H1 (cell line): ENCODE measurements around the gene CPNE5. TPM values are rescaled to one million over a fixed set of nuclear protein-coding genes. Genes with fewer than 3 reads are reported as not detected.

ENCODE experiments used
- CTCF ChIA-PET: fragments of 300-600 bp; sonication (Branson Sonifier 250); formaldehyde crosslinking; loops from one replicate; lab custom pipeline; 2021; ENCODE audit not compliant: partially characterized antibody; lab: Charles Lee
- POLR2A ChIA-PET: fragments of 300-600 bp; sonication (Branson Sonifier 250); formaldehyde crosslinking; loops from one replicate; lab custom pipeline; 2021; ENCODE audit warnings: inconsistent platforms; ENCODE audit not compliant: partially characterized antibody; lab: Charles Lee
- DNase-seq, 2 experiments: peaks; one replicate each; pipeline versions ENCODE4 v3.0.0 to v3.0.0-alpha.2; 2010 to 2022; ENCODE audit warnings: low spot score in 2 of 2, low read depth in 1 of 2, mixed read lengths in 1 of 2
- FAIRE-seq: peaks from 2 replicates; lab custom pipeline; 2011; peaks lifted over from hg19 to GRCh38; lab: Jason Lieb, UNC
- H2AFZ ChIP-seq: 2 replicates; pipeline ENCODE4 v1.8.1; 2012; ENCODE audit warnings: low read length, inconsistent platforms
- H2AK5ac ChIP-seq: 2 replicates; pipeline ENCODE4 v1.6.1; 2013; ENCODE audit warnings: low read depth, low read length
- H2BK120ac ChIP-seq: replicated peaks from 2 replicates; pipeline ENCODE3; 2013; ENCODE audit warnings: low read depth, low read length, inconsistent platforms
- H2BK12ac ChIP-seq: 2 replicates; pipeline ENCODE4 v1.6.1; 2013; ENCODE audit warnings: low read depth, low read length
- H2BK15ac ChIP-seq: 2 replicates; pipeline ENCODE4 v1.6.1; 2013; ENCODE audit warnings: low read length
- H2BK20ac ChIP-seq: 2 replicates; pipeline ENCODE4 v1.6.1; 2013; ENCODE audit warnings: low read length
- H2BK5ac ChIP-seq: 2 replicates; pipeline ENCODE4 v1.6.1; 2013; ENCODE audit warnings: low read depth, low read length
- H3K14ac ChIP-seq: 2 replicates; pipeline ENCODE4 v1.6.1; 2013; ENCODE audit warnings: inconsistent platforms; ENCODE audit not compliant: insufficient read length
- H3K18ac ChIP-seq: 2 replicates; pipeline ENCODE4 v1.6.1; 2013; ENCODE audit warnings: low read length; ENCODE audit errors: extremely low read depth
- H3K23ac ChIP-seq: 2 replicates; pipeline ENCODE4 v1.6.1; 2013; ENCODE audit warnings: inconsistent platforms; ENCODE audit not compliant: insufficient read length
- H3K23me2 ChIP-seq: 2 replicates; pipeline ENCODE4 v1.6.1; 2013; ENCODE audit warnings: low read depth, low read length
- H3K27ac ChIP-seq: 2 replicates; pipeline ENCODE4 v1.6.1; 2011; ENCODE audit warnings: low read depth, low read length, inconsistent platforms
- H3K27me3 ChIP-seq, 4 experiments: replicated peaks in 1 of 4; 1 replicate in 1 of 4; 2 replicates in 3 of 4; pipeline versions ENCODE4 v1.6.1 to v1.8.1; 2011 to 2013; ENCODE audit warnings: low read length in 3 of 4, mild to moderate bottlenecking in 3 of 4, inconsistent platforms in 2 of 4, mixed read lengths in 2 of 4, moderate library complexity in 1 of 4; ENCODE audit not compliant: control insufficient read depth in 3 of 4, insufficient read depth in 3 of 4; ENCODE audit errors: extremely low read depth in 1 of 4
- H3K36me3 ChIP-seq, 4 experiments: 2 replicates each; pipeline versions ENCODE4 v1.6.1 to v1.8.1; 2011 to 2013; ENCODE audit warnings: mild to moderate bottlenecking in 4 of 4, low read length in 3 of 4, moderate library complexity in 2 of 4, control low read depth in 1 of 4, inconsistent platforms in 1 of 4; ENCODE audit not compliant: insufficient read depth in 4 of 4, control insufficient read depth in 2 of 4
- H3K4ac ChIP-seq: replicated peaks from 2 replicates; pipeline ENCODE3; 2013; ENCODE audit warnings: low read length, low read depth, mixed read lengths, inconsistent platforms; ENCODE audit not compliant: insufficient read length
- H3K4me1 ChIP-seq, 4 experiments: replicated peaks in 1 of 4; 1 replicate in 1 of 4; 2 replicates in 3 of 4; pipeline versions ENCODE4 v1.6.1 to v1.8.1; 2011 to 2013; ENCODE audit warnings: low read length in 3 of 4, inconsistent platforms in 2 of 4, mixed read lengths in 1 of 4; ENCODE audit not compliant: insufficient read depth in 4 of 4, control insufficient read depth in 3 of 4
- H3K4me2 ChIP-seq, 2 experiments: 2 replicates each; pipeline versions ENCODE4 v1.6.1 to v1.8.1; 2011 to 2013; ENCODE audit warnings: low read depth in 2 of 2, low read length in 2 of 2, control low read depth in 1 of 2, inconsistent platforms in 1 of 2, mild to moderate bottlenecking in 1 of 2; ENCODE audit not compliant: insufficient read depth in 1 of 2
- H3K4me3 ChIP-seq, 4 experiments: fragments of 200-600, 300-600 bp in 1 of 4; sonication (generic), shearing (Covaris generic), sonication (Bioruptor Twin) in 1 of 4; 2 replicates each; pipeline versions ENCODE4 v1.5.1 to v1.8.1; 2011 to 2016; ENCODE audit warnings: low read length in 4 of 4, low read depth in 3 of 4, control low read depth in 2 of 4, inconsistent platforms in 2 of 4, mild to moderate bottlenecking in 2 of 4, mixed read lengths in 1 of 4, moderate library complexity in 1 of 4; ENCODE audit not compliant: insufficient read depth in 2 of 4; ENCODE audit errors: extremely low read depth in 1 of 4
- H3K56ac ChIP-seq: replicated peaks from 2 replicates; pipeline ENCODE3; 2013; ENCODE audit warnings: low read depth, mild to moderate bottlenecking, mixed read lengths, low read length, inconsistent platforms; ENCODE audit not compliant: insufficient read length
- H3K79me1 ChIP-seq: 2 replicates; pipeline ENCODE4 v1.6.1; 2013; ENCODE audit warnings: low read depth, low read length, control low read depth
- H3K79me2 ChIP-seq, 2 experiments: 2 replicates each; pipeline versions ENCODE4 v1.6.1 to v1.8.1; 2012 to 2013; ENCODE audit warnings: low read length in 2 of 2, mild to moderate bottlenecking in 2 of 2, inconsistent platforms in 1 of 2; ENCODE audit not compliant: insufficient read depth in 2 of 2, control insufficient read depth in 1 of 2
- H3K9ac ChIP-seq, 4 experiments: replicated peaks in 1 of 4; 1 replicate in 1 of 4; 2 replicates in 3 of 4; pipeline versions ENCODE4 v1.6.1 to v1.8.1; 2011 to 2013; ENCODE audit warnings: low read depth in 3 of 4, low read length in 3 of 4, control low read depth in 2 of 4, mild to moderate bottlenecking in 2 of 4, moderate library complexity in 2 of 4, inconsistent platforms in 1 of 4; ENCODE audit errors: extremely low read depth in 1 of 4
- H3K9me3 ChIP-seq, 2 experiments: 2 replicates each; pipeline versions ENCODE4 v1.6.1 to v1.8.1; 2012 to 2013; ENCODE audit warnings: mild to moderate bottlenecking in 2 of 2, moderate library complexity in 2 of 2, control low read depth in 1 of 2, inconsistent platforms in 1 of 2, low read depth in 1 of 2, low read length in 1 of 2, mixed read lengths in 1 of 2; ENCODE audit not compliant: insufficient read depth in 2 of 2
- H4K20me1 ChIP-seq, 2 experiments: replicated peaks in 1 of 2; 2 replicates each; pipeline versions ENCODE3 to v1.8.1; 2011 to 2013; ENCODE audit warnings: inconsistent platforms in 2 of 2, low read length in 2 of 2, mild to moderate bottlenecking in 1 of 2; ENCODE audit not compliant: insufficient read depth in 2 of 2, control insufficient read depth in 1 of 2
- H4K5ac ChIP-seq: 2 replicates; pipeline ENCODE4 v1.6.1; 2013; ENCODE audit warnings: low read length, low read depth, mixed read lengths, inconsistent platforms; ENCODE audit not compliant: insufficient read length
- H4K8ac ChIP-seq: 2 replicates; pipeline ENCODE4 v1.8.0; 2013; ENCODE audit warnings: mild to moderate bottlenecking, moderate library complexity, low read length, inconsistent platforms; ENCODE audit not compliant: insufficient read depth; ENCODE audit errors: extremely low read depth
- H4K91ac ChIP-seq: replicated peaks from 2 replicates; pipeline ENCODE3; 2013; ENCODE audit warnings: low read length, mixed read lengths, inconsistent platforms; ENCODE audit not compliant: insufficient read length
- ATF2 ChIP-seq: IDR thresholded peaks from 2 replicates; pipeline ENCODE4 v1.6.1; 2012; ENCODE audit warnings: low read length, inconsistent platforms
- CHD1 ChIP-seq: IDR thresholded peaks from 2 replicates; pipeline ENCODE4 v1.6.1; 2012; ENCODE audit warnings: low read depth, low read length, improper control_type of control experiment
- CTCF ChIP-seq, 3 experiments: IDR thresholded peaks; 1 replicate in 2 of 3; 2 replicates in 1 of 3; pipeline versions ENCODE4 v1.5.1 to v1.6.1; 2011; ENCODE audit warnings: low read length in 3 of 3, mild to moderate bottlenecking in 3 of 3, inconsistent platforms in 2 of 3, low read depth in 1 of 3, moderate library complexity in 1 of 3; ENCODE audit not compliant: insufficient read depth in 1 of 3; ENCODE audit errors: control extremely low read depth in 1 of 3
- GTF2F1 ChIP-seq: IDR thresholded peaks from 2 replicates; pipeline ENCODE4 v1.6.1; 2012; ENCODE audit warnings: low read depth, low read length, improper control_type of control experiment, borderline replicate concordance
- JUND ChIP-seq: IDR thresholded peaks from 2 replicates; pipeline ENCODE4 v1.6.1; 2011; ENCODE audit warnings: mild to moderate bottlenecking, improper control_type of control experiment, low read length
- RBBP5 ChIP-seq: IDR thresholded peaks from 2 replicates; pipeline ENCODE4 v1.7.1; 2012; ENCODE audit warnings: low read depth, mild to moderate bottlenecking, inconsistent platforms, low read length, moderate library complexity, borderline replicate concordance
- ZNF274 ChIP-seq: IDR thresholded peaks from 2 replicates; pipeline ENCODE4 v1.7.0; 2012; ENCODE audit warnings: low read length, borderline replicate concordance; ENCODE audit errors: extremely low read depth
- WGBS, 2 experiments: shearing (Covaris generic) in 1 of 2; methylation state at CpG; one replicate each; pipeline versions ENCODE4 v1.1.6 to v1.1.7; 2013 to 2015; ENCODE audit warnings: low lambda C conversion rate in 2 of 2, mixed read lengths in 2 of 2, inconsistent platforms in 1 of 2, low coverage in 1 of 2, missing lambda C conversion rate in 1 of 2; ENCODE audit not compliant: insufficient replicate concordance in 2 of 2, insufficient coverage in 1 of 2, insufficient read length in 1 of 2; ENCODE audit errors: extremely low coverage in 1 of 2, missing lambda C conversion rate in 1 of 2; 5-methylcytosine and 5-hydroxymethylcytosine counted together
- polyA plus RNA-seq, 7 experiments: library from polyadenylated mRNA; depleted of rRNA in 3 of 7; stranded (reverse) in 5 of 7; unstranded in 2 of 7; fragments of >200 nt in 5 of 7; fragments of 200-250 nt in 2 of 7; gene quantifications; 1 replicate in 5 of 7; 2 replicates in 1 of 7; 4 replicates in 1 of 7; pipeline versions ENCODE4 v1.2.1 to v1.2.3, GENCODE V29; 2011 to 2013; ENCODE audit warnings: missing spikeins in 2 of 7, mixed read lengths in 2 of 7
- total RNA-seq: library from RNA; stranded (reverse); fragmentation: NEBNext Ultra II Directional; extraction: Animal tissue kit (Norgen Biotek cat#: 25700); gene quantifications from 2 replicates; pipeline ENCODE4 v1.2.1, GENCODE V29; 2021

CPNE5 gene
- total and polyA plus RNA-seq, 2 of the 8 experiments (the other 6 are each of a cell fraction or from before 2014, with no cell fraction given), result 0.88 to 1.8 TPM

- Histone ChIP-seq H2BK15ac (no peak overlapping the region), H3K23ac (no peak overlapping the region), H3K23me2 (no peaks in the 10 kb centered on the region), H3K56ac (no peak overlapping the region), H4K20me1 (peaks cover 0 to 2% of the 10 kb centered on the region in 2 experiments), H2BK12ac (no peak overlapping the region), H3K9me3 (no peaks in the 10 kb centered on the region), H3K79me1 (no peaks in the 10 kb centered on the region), H2BK5ac (no peak overlapping the region), H3K14ac (no peak overlapping the region), H3K27ac (no peak overlapping the region), H2AK5ac (no peak overlapping the region), H3K9ac (no peak overlapping the region), H4K8ac (no peak overlapping the region), H4K91ac (no peak overlapping the region), H2BK20ac (no peak overlapping the region), H3K4me2 (no peak overlapping the region), H3K4ac (no peak overlapping the region), H3K18ac (no peak overlapping the region), H2AFZ (no peak overlapping the region), H3K36me3 (no peaks in the 10 kb centered on the region), H3K79me2 (no peaks in the 10 kb centered on the region), H4K5ac (no peak overlapping the region), H3K4me1 (peaks cover 0 to 6% (median 3%) of the 10 kb centered on the region in 4 experiments; a peak in 4 of 7 replicates), H2BK120ac (no peak overlapping the region), H3K27me3 (no peaks in the 10 kb centered on the region; a peak in 1 of 7 replicates), H3K4me3 (no peak overlapping the region)
- WGBS, 2 experiments, result 89% methylated on average over 18 of the region's 19 CpGs; no CpG with 5 or more reads in 1 of the 2 experiments
- FAIRE-seq (no peak), DNase-seq (no peak)
- ChIA-PET POLR2A (interaction anchor here (0.8 kb wide), 1 partner anchor 158 kb away, joined by 3 read pairs; no protein-coding TSS in a partner anchor), CTCF (interaction anchor here (0.7 to 6.9 kb wide), 7 partner anchors 9 to 50 kb away, joined by 3 to 51 read pairs (median 4); no protein-coding TSS in a partner anchor)
- TF ChIP-seq CHD1 (no peak), GTF2F1 (no peak), ZNF274 (no peak), CTCF (IDR thresholded peaks at IDR 0.05; ENCODE audit: control extremely low read depth in 1 of 3, insufficient read depth in 1 of 3, low read depth in 1 of 3, low read length in 3 of 3) (no peak), JUND (no peak), ATF2 (no peak), RBBP5 (no peak)
Observed at GRCh38 chr6:36755435-36756348, 83.6 kb downstream of the CPNE5 start.
